Vagina (tissue), 2 donors: Measurements from ENCODE around the gene FAM171A1. TPM values are rescaled to one million over a fixed set of nuclear protein-coding genes. Genes with fewer than 3 reads are reported as not detected.
"Not testable (repeated sequence)": the region's sequence is repeated elsewhere in the genome, so short reads cannot be mapped to it uniquely, and the experiment has no call there.

Experiments used
- DNase-seq, 2 donors: peaks; one replicate each; pipeline ENCODE4 v3.0.0-alpha.2; 2017; ENCODE audit errors: extremely low spot score in 2 of 2
- H3K27ac ChIP-seq: fragments of 200-600 bp; sonication (generic); one replicate; pipeline ENCODE4 v1.5.1; 2019
- H3K27me3 ChIP-seq: fragments of 200-600 bp; sonication (generic); one replicate; pipeline ENCODE4 v1.5.1; 2019
- H3K36me3 ChIP-seq, 2 donors: fragments of 200-600 bp; sonication (generic); one replicate each; pipeline ENCODE4 v1.5.1; 2017 to 2019
- H3K4me1 ChIP-seq: fragments of 200-600 bp; sonication (generic); one replicate; pipeline ENCODE4 v1.5.1; 2019
- H3K4me3 ChIP-seq, 2 donors: fragments of 200-600 bp; sonication (generic); 1 replicate in 1 of 2; 2 replicates in 1 of 2; pipeline ENCODE4 v1.5.1; 2016 to 2019
- H3K9me3 ChIP-seq: fragments of 200-600 bp; sonication (generic); one replicate; pipeline ENCODE4 v1.5.1; 2019
- CTCF ChIP-seq, 3 experiments: fragments of 450-650 bp in 2 of 3; fragments of 200-600 bp in 1 of 3; sonication (generic) in 1 of 3; IDR thresholded peaks; one replicate each; pipeline ENCODE4 v1.5.1; 2017 to 2019; ENCODE audit warnings: antibody characterized with exemption in 3 of 3, mild to moderate bottlenecking in 2 of 3, moderate library complexity in 2 of 3
- POLR2A ChIP-seq, 2 donors: fragments of 450-650 bp; IDR thresholded peaks; one replicate each; pipeline ENCODE4 v1.6.1; 2017; ENCODE audit warnings: antibody characterized with exemption in 2 of 2, mild to moderate bottlenecking in 2 of 2, moderate library complexity in 2 of 2
- POLR2AphosphoS5 ChIP-seq, 2 donors: sonication (generic); formaldehyde crosslinking; IDR thresholded peaks; one replicate each; pipeline ENCODE4 v1.9.0; 2017; ENCODE audit warnings: antibody characterized with exemption in 2 of 2, mild to moderate bottlenecking in 2 of 2, low read depth in 1 of 2; ENCODE audit not compliant: insufficient read depth in 1 of 2
- intact Hi-C: fragments of 100-400 bp; cut with DNase I; formaldehyde crosslinking; loops from one replicate; pipeline ENCODE4 v1.15.1; 2023
- total RNA-seq: library from RNA; depleted of rRNA; stranded (reverse); fragments of >200 nt; gene quantifications from one replicate; pipeline ENCODE4 v1.2.3, GENCODE V29; 2016

FAM171A1 gene
- total RNA-seq, 1 donor from 2014 or later = 8.6 TPM

GRCh38 chr10:15408557-15408956 lies 37.5 kb upstream of the FAM171A1 start:
- intact Hi-C loops = no loop called here
- Histone ChIP-seq H3K4me1 (no peaks in the 10 kb centered on the region), H3K4me3 (no peak overlapping the region), H3K36me3 (no peaks in the 10 kb centered on the region), H3K27me3 (no peaks in the 10 kb centered on the region), H3K9me3 (no peaks in the 10 kb centered on the region), H3K27ac (no peak overlapping the region)
- DNase-seq = no peak
- TF ChIP-seq POLR2A (IDR thresholded peaks at IDR 0.05) (no peak), CTCF (IDR thresholded peaks at IDR 0.05) (no peak), POLR2AphosphoS5 (IDR thresholded peaks at IDR 0.05; ENCODE audit: insufficient read depth in 1 of 2, low read depth in 1 of 2) (no peak)

GRCh38 chr10:15405319-15405718 lies 34.2 kb upstream of the FAM171A1 start:
- H3K4me1 ChIP-seq = no peaks in the 10 kb centered on the region
- no peak overlapping the region for H3K27ac ChIP-seq
- no peaks in the 10 kb centered on the region for H3K9me3 ChIP-seq
- intact Hi-C loops = no loop called here
- no peak for TF ChIP-seq POLR2AphosphoS5 (IDR thresholded peaks at IDR 0.05; ENCODE audit: insufficient read depth in 1 of 2, low read depth in 1 of 2)
- no peak for TF ChIP-seq CTCF (IDR thresholded peaks at IDR 0.05)
- TF ChIP-seq POLR2A (IDR thresholded peaks at IDR 0.05) = no peak
- H3K27me3 ChIP-seq = no peaks in the 10 kb centered on the region
- DNase-seq = no peak
- H3K36me3 ChIP-seq = no peaks in the 10 kb centered on the region
- no peak overlapping the region for H3K4me3 ChIP-seq

GRCh38 chr10:15401382-15401781 lies 30.3 kb upstream of the FAM171A1 start:
- DNase-seq = no peak

GRCh38 chr10:15400461-15400860 lies 29.4 kb upstream of the FAM171A1 start:
- H3K4me3 ChIP-seq, H3K9me3 ChIP-seq, DNase-seq, H3K4me1 ChIP-seq, H3K36me3 ChIP-seq, H3K27me3 ChIP-seq, H3K27ac ChIP-seq, intact Hi-C loops: not testable (repeated sequence)

More at GRCh38 chr10:15401382-15401781, 30.3 kb upstream of the FAM171A1 start:
- no peak for TF ChIP-seq CTCF (IDR thresholded peaks at IDR 0.05)
- Histone ChIP-seq H3K27me3 (no peaks in the 10 kb centered on the region), H3K27ac (no peak overlapping the region), H3K9me3 (no peaks in the 10 kb centered on the region), H3K4me1 (no peaks in the 10 kb centered on the region), H3K4me3 (no peak overlapping the region), H3K36me3 (no peaks in the 10 kb centered on the region)
- intact Hi-C loops = no loop called here

GRCh38 chr10:15399060-15399661 lies 28.1 kb upstream of the FAM171A1 start:
- Histone ChIP-seq H3K36me3 (no peaks in the 10 kb centered on the region), H3K9me3 (no peaks in the 10 kb centered on the region), H3K27ac (no peak overlapping the region), H3K4me1 (no peaks in the 10 kb centered on the region), H3K27me3 (no peaks in the 10 kb centered on the region), H3K4me3 (no peak overlapping the region)
- DNase-seq = no peak
- TF ChIP-seq CTCF (IDR thresholded peaks at IDR 0.05) = no peak
- intact Hi-C loops = no loop called here

GRCh38 chr10:15395935-15396334 lies 24.8 kb upstream of the FAM171A1 start:
- intact Hi-C loops = no loop called here
- no peak for TF ChIP-seq CTCF (IDR thresholded peaks at IDR 0.05)
- no peak for TF ChIP-seq POLR2AphosphoS5 (IDR thresholded peaks at IDR 0.05; ENCODE audit: insufficient read depth in 1 of 2, low read depth in 1 of 2)
- TF ChIP-seq POLR2A (IDR thresholded peaks at IDR 0.05) = no peak
- Histone ChIP-seq H3K27ac (no peak overlapping the region), H3K27me3 (no peaks in the 10 kb centered on the region), H3K4me1 (no peaks in the 10 kb centered on the region), H3K9me3 (no peaks in the 10 kb centered on the region), H3K4me3 (no peak overlapping the region), H3K36me3 (no peaks in the 10 kb centered on the region)
- DNase-seq = no peak
